CD4-positive, alpha-beta T cell (primary cell): Measurements from ENCODE around the gene PGM5. TPM values are rescaled to one million over a fixed set of nuclear protein-coding genes. Genes with fewer than 3 reads are reported as not detected.

Experiments used
- ATAC-seq: fragments of 200-7000 bp; cut with Tn5 transposase; one replicate; pipeline ENCODE4 v1.10.0; 2022; ENCODE audit warnings: mild to moderate bottlenecking; ENCODE audit not compliant: poor library complexity
- CTCF ChIA-PET: fragments of 350-600 bp; sonication (Branson Sonifier 250); formaldehyde crosslinking; loops from one replicate; lab custom pipeline; 2021; ENCODE audit warnings: antibody characterized with exemption, inconsistent platforms; lab: Charles Lee
- POLR2A ChIA-PET: fragments of 350-600 bp; sonication (Branson Sonifier 250); formaldehyde crosslinking; loops from one replicate; lab custom pipeline; 2021; ENCODE audit warnings: antibody characterized with exemption, inconsistent platforms; lab: Charles Lee
- DNase-seq, 14 experiments: peaks; one replicate each; pipeline ENCODE4 v3.0.0-alpha.2; 2013 to 2020; ENCODE audit warnings: mixed read lengths in 2 of 14
- H3K27ac ChIP-seq, 2 donors: one replicate each; pipeline versions ENCODE4 v1.5.1 to v1.7.0; 2013; ENCODE audit warnings: low read length in 2 of 2, low read depth in 1 of 2, mild to moderate bottlenecking in 1 of 2
- H3K27me3 ChIP-seq, 2 experiments: 1 replicate in 1 of 2; 2 replicates in 1 of 2; pipeline versions ENCODE4 v1.6.1 to v1.7.0; 2013; ENCODE audit warnings: low read length in 2 of 2, control low read depth in 1 of 2, mild to moderate bottlenecking in 1 of 2, moderate library complexity in 1 of 2; ENCODE audit not compliant: insufficient read depth in 2 of 2, control insufficient read depth in 1 of 2
- H3K36me3 ChIP-seq: one replicate; pipeline ENCODE4 v1.6.1; 2013; ENCODE audit warnings: low read length, control low read depth; ENCODE audit not compliant: insufficient read depth
- H3K4me1 ChIP-seq: one replicate; pipeline ENCODE4 v1.6.1; 2013; ENCODE audit warnings: low read length, control low read depth; ENCODE audit not compliant: insufficient read depth
- H3K4me3 ChIP-seq: one replicate; pipeline ENCODE4 v1.5.1; 2013; ENCODE audit warnings: mild to moderate bottlenecking, low read length, moderate library complexity
- H3K9me3 ChIP-seq, 2 experiments: 1 replicate in 1 of 2; 2 replicates in 1 of 2; pipeline versions ENCODE4 v1.6.1 to v1.7.0; 2013; ENCODE audit warnings: low read length in 2 of 2, mild to moderate bottlenecking in 2 of 2, control low read depth in 1 of 2, moderate library complexity in 1 of 2; ENCODE audit not compliant: control insufficient read depth in 1 of 2, insufficient read depth in 1 of 2
- H3K27ac Mint-ChIP-seq: one replicate; pipeline ENCODE4 v1.8.0; 2020; ENCODE audit warnings: mixed read lengths
- H3K27me3 Mint-ChIP-seq: one replicate; pipeline ENCODE4 v1.8.0; 2021; ENCODE audit warnings: mixed read lengths
- H3K36me3 Mint-ChIP-seq: one replicate; pipeline ENCODE4 v1.8.0; 2021; ENCODE audit warnings: low read depth, mixed read lengths
- H3K4me1 Mint-ChIP-seq: one replicate; pipeline ENCODE4 v1.8.0; 2021; ENCODE audit warnings: low read depth, mixed read lengths
- H3K4me3 Mint-ChIP-seq: one replicate; pipeline ENCODE4 v1.8.0; 2020; ENCODE audit warnings: mild to moderate bottlenecking, mixed read lengths
- H3K9me3 Mint-ChIP-seq: one replicate; pipeline ENCODE4 v1.8.0; 2020; ENCODE audit warnings: mixed read lengths
- CTCF ChIP-seq: fragments of 200-600 bp; IDR thresholded peaks from one replicate; pipeline ENCODE4 v1.8.0; 2022; ENCODE audit warnings: antibody characterized with exemption, mild to moderate bottlenecking
- intact Hi-C, 2 experiments: fragments of 100-400 bp; cut with DNase I in 1 of 2; cut with micrococcal nuclease in 1 of 2; formaldehyde crosslinking; loops; one replicate each; pipeline versions ENCODE4 v1.15.1 to v1.9.0; 2023 to 2025; cut with DNase I, micrococcal nuclease
- total RNA-seq, 174 experiments: library from RNA in 2 of 174; stranded (reverse) in 2 of 174; gene quantifications; one replicate each; pipeline ENCODE4 v1.2.3 and lab custom pipeline; 2021 to 2026

PGM5 gene
- total RNA-seq, 2 experiments from 2014 or later, result not detected

- no peaks in the 10 kb centered on the region for H3K36me3 Mint-ChIP-seq
- DNase-seq (no peak), ATAC-seq (no peak)
- Histone ChIP-seq H3K4me3 (no peak overlapping the region), H3K27me3 (peaks cover 3 to 4% of the 10 kb centered on the region in 2 experiments), H3K9me3 (no peaks in the 10 kb centered on the region), H3K4me1 (no peaks in the 10 kb centered on the region), H3K27ac (no peak overlapping the region), H3K36me3 (no peaks in the 10 kb centered on the region)
- no peak overlapping the region for H3K4me3 Mint-ChIP-seq
- H3K27me3 Mint-ChIP-seq, result peaks cover 26% of the 10 kb centered on the region
- no peak for TF ChIP-seq CTCF
- no peaks in the 10 kb centered on the region for H3K9me3 Mint-ChIP-seq
- intact Hi-C loops, result no loop called here
- POLR2A ChIA-PET, result no interaction called here
- CTCF ChIA-PET, result no interaction called here
- H3K4me1 Mint-ChIP-seq, result no peaks in the 10 kb centered on the region
- H3K27ac Mint-ChIP-seq, result no peak overlapping the region
These were observed 185.2 kb downstream of the PGM5 start for GRCh38 chr9:68541568-68541967.

- H3K27ac ChIP-seq, result no peak overlapping the region
These were observed 188.8 kb downstream of the PGM5 start for GRCh38 chr9:68545033-68545705.

GRCh38 chr9:68546596-68547390 lies 190.4 kb downstream of the PGM5 start:
- intact Hi-C loops, result no loop called here
- H3K27me3 ChIP-seq, result peaks cover under 1 to 4% of the 10 kb centered on the region in 2 experiments
- H3K4me1 ChIP-seq, result no peaks in the 10 kb centered on the region
- POLR2A ChIA-PET, result no interaction called here
- H3K36me3 ChIP-seq, result no peaks in the 10 kb centered on the region
- Mint-ChIP-seq H3K9me3 (no peaks in the 10 kb centered on the region), H3K27ac (no peak overlapping the region), H3K4me1 (no peaks in the 10 kb centered on the region), H3K36me3 (no peaks in the 10 kb centered on the region), H3K27me3 (peaks cover 19% of the 10 kb centered on the region), H3K4me3 (no peak overlapping the region)
- DNase-seq (peak in 3 of 14 experiments; percentile 14 to 49 (median 42)), ATAC-seq (no peak)
- H3K27ac ChIP-seq, result no peak overlapping the region
- TF ChIP-seq CTCF, result no peak
- no peaks in the 10 kb centered on the region for H3K9me3 ChIP-seq
- CTCF ChIA-PET, result no interaction called here
- no peak overlapping the region for H3K4me3 ChIP-seq

More at GRCh38 chr9:68545033-68545705, 188.8 kb downstream of the PGM5 start:
- Mint-ChIP-seq H3K27ac (no peak overlapping the region), H3K27me3 (peaks cover 19% of the 10 kb centered on the region), H3K4me1 (no peaks in the 10 kb centered on the region), H3K4me3 (no peak overlapping the region), H3K9me3 (no peaks in the 10 kb centered on the region), H3K36me3 (no peaks in the 10 kb centered on the region)
- Histone ChIP-seq H3K36me3 (no peaks in the 10 kb centered on the region), H3K27me3 (peaks cover 4% of the 10 kb centered on the region in 2 experiments), H3K9me3 (no peaks in the 10 kb centered on the region), H3K4me1 (no peaks in the 10 kb centered on the region), H3K4me3 (no peak overlapping the region)
- intact Hi-C loops, result no loop called here
- no peak for TF ChIP-seq CTCF
- ATAC-seq, result no peak
- CTCF ChIA-PET, result no interaction called here
- no peak for DNase-seq
- POLR2A ChIA-PET, result no interaction called here
